Measurements from ENCODE around the gene DCAF8L2.
"Not testable (repeated sequence)": the region's sequence is repeated elsewhere in the genome, so short reads cannot be mapped to it uniquely, and the experiment has no call there.

DCAF8L2 gene

DNA sequence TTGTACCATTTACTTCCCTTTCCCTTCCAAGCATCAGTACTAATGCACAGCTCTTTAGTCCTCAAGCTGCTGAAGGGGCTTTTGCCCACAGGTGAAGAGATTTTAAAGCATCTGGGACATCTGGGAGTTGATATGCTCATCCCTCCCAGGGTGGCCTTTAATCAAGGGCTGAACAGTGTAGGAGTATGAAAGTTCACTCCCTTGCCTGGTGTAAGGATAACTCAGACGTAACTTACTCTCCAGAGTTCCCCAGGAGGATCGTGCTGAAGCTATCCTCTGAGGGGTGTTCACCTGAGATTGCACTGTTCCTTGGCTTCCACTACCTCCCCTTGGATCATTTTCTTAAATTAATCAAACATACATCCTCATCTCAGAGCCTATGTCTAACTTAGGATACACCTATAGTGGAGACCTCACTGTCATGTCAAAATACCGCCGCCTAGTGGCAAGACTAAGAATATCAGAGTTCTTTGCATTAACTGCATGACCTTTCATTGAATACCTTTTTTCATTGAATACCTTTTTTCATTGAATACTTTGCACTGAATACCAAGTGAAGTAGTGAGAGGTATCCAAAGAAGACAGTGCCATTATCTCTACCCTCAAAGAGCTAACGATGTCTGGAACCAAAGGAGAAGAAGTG, 93.5 kb downstream of the DCAF8L2 start:
- in situ Hi-C loops (cut with MboI; ENCODE audit: low pct_unique_long_range_greater_than_20kb, low sequenced_read_pairs, unreplicated experiment); DNase-seq (ENCODE audit: low spot score): not testable (repeated sequence)
- TF ChIP-seq, protein P1, sequence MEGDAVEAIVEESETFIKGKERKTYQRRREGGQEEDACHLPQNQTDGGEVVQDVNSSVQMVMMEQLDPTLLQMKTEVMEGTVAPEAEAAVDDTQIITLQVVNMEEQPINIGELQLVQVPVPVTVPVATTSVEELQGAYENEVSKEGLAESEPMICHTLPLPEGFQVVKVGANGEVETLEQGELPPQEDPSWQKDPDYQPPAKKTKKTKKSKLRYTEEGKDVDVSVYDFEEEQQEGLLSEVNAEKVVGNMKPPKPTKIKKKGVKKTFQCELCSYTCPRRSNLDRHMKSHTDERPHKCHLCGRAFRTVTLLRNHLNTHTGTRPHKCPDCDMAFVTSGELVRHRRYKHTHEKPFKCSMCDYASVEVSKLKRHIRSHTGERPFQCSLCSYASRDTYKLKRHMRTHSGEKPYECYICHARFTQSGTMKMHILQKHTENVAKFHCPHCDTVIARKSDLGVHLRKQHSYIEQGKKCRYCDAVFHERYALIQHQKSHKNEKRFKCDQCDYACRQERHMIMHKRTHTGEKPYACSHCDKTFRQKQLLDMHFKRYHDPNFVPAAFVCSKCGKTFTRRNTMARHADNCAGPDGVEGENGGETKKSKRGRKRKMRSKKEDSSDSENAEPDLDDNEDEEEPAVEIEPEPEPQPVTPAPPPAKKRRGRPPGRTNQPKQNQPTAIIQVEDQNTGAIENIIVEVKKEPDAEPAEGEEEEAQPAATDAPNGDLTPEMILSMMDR (IDR thresholded peaks at IDR 0.05; ENCODE audit: extremely low read depth, insufficient read depth, missing control alignments) = peak; percentile 65

DNA sequence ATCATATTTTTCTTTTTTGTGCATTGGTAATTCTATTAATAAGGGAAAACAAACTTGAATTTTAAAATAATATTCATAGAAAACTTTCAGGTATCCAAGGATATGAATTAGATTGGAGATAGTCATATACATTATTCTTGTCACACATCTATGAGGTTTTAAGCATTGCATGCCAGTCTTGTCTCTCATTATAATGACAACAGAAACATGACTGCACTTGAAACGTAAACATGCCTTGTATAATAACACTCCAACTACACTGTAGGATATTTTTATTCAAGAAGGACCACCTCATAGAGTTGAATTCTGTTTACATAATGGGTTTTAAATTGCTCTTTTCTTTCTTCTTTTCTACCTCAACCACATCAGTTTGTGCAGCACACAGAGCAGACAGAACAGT, 104.5 kb downstream of the DCAF8L2 start:
- TF ChIP-seq, protein P1 (IDR thresholded peaks at IDR 0.05; ENCODE audit: extremely low read depth, insufficient read depth, missing control alignments) = no peak
- in situ Hi-C loops (cut with MboI; ENCODE audit: low pct_unique_long_range_greater_than_20kb, low sequenced_read_pairs, unreplicated experiment) = no loop called here
- DNase-seq (ENCODE audit: low spot score) = no peak

DNA sequence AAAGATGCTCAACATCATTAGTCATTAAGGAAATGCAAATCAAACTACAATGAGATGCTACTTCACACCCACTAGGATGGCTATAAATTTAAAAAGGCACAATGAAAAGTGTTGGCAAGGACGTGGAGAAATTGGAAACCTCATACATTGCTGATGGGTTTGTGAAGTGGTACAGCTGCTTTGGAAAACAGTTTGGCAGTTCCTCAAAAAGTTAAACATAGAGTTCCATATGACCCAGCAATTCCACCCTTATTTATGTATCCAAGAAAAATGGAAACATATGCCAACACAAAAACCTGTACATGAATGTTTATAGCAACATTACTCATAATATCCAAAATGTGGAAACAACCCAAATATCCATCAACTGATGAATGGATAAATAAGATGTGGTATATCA, 116.4 kb downstream of the DCAF8L2 start:
- TF ChIP-seq, protein P1 (IDR thresholded peaks at IDR 0.05; ENCODE audit: extremely low read depth, insufficient read depth, missing control alignments) = no peak
- in situ Hi-C loops (cut with MboI; ENCODE audit: low pct_unique_long_range_greater_than_20kb, low sequenced_read_pairs, unreplicated experiment) = no loop called here
- DNase-seq (ENCODE audit: low spot score) = no peak

DNA sequence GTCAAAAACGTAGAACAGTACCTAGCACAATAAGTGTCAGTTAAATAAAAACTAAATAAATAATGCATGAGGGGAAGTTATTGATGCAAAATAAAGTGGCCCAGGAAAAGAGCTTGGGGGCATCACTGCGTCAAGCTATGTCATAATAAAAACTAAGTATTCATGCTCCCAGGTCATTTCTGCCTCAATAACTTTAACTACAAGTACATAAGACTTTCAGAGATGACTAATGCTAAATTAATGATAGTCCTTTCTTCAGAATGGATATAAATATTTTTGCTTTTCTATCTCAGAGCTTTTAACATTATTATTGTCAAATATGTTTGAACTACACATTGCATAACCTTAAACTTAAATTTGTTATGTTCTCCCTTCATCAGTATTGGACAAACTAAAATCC, 125.5 kb downstream of the DCAF8L2 start:
- no peak for DNase-seq (ENCODE audit: low spot score)
- TF ChIP-seq, protein P1 (IDR thresholded peaks at IDR 0.05; ENCODE audit: extremely low read depth, insufficient read depth, missing control alignments) = no peak
- in situ Hi-C loops (cut with MboI; ENCODE audit: low pct_unique_long_range_greater_than_20kb, low sequenced_read_pairs, unreplicated experiment) = no loop called here

DNA sequence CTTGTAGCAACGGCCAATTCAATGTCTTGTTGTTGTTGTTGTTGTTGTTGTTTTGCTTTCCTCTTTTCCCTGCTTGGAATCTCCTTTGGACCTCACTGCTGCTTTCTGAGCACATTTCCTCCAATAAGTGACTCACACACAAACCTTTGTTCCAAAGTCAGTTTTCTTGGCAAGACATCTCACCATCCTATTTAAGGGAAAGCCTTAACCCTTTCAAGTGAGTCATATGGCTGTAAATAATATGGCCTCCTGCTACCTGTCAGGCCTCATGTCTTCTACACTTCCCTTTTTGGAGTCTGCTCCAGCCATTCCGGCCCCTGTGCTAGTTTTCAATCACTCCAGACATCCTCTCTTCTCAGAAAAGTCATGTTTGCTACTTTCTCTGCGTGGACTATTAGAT, 138.1 kb downstream of the DCAF8L2 start:
- DNase-seq (ENCODE audit: low spot score) = no peak
- in situ Hi-C loops (cut with MboI; ENCODE audit: low pct_unique_long_range_greater_than_20kb, low sequenced_read_pairs, unreplicated experiment) = no loop called here
- TF ChIP-seq, protein P1 (IDR thresholded peaks at IDR 0.05; ENCODE audit: extremely low read depth, insufficient read depth, missing control alignments) = no peak

DNA sequence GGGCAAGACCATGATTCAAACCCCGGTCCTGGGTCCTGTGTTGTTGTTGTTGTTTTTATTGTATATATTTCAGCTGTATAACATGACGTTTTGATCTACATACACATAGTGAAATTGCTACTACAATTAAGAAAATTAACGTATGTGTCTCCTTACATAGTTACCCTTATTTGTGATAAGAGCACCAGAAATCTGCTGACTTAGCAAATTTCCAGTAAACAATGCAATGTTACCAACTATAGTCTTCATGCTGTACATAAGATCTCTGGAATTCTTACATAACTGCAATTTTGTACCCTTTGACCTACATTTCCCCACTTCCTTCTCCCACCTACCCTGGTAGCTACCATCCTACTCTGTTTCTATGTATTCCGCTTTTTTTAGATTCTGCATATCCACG, 141.8 kb downstream of the DCAF8L2 start:
- in situ Hi-C loops (cut with MboI; ENCODE audit: low pct_unique_long_range_greater_than_20kb, low sequenced_read_pairs, unreplicated experiment) = no loop called here
- DNase-seq (ENCODE audit: low spot score) = no peak
- TF ChIP-seq, protein P1 (IDR thresholded peaks at IDR 0.05; ENCODE audit: extremely low read depth, insufficient read depth, missing control alignments) = no peak
